NCI-H2227 (cell line): ENCODE measurements around the gene MMAB.
"Not testable (repeated sequence)": the region's sequence is repeated elsewhere in the genome, so short reads cannot be mapped to it uniquely, and the experiment has no call there.

ENCODE experiments used
- DNase-seq: peaks from one replicate; lab custom pipeline; 2025; ENCODE audit not compliant: unreplicated experiment; lab: John Stamatoyannopoulos, UW

MMAB gene

GRCh38 chr12:109604132-109604585, 30.9 kb upstream of the MMAB start:
- no peak for DNase-seq

DNA sequence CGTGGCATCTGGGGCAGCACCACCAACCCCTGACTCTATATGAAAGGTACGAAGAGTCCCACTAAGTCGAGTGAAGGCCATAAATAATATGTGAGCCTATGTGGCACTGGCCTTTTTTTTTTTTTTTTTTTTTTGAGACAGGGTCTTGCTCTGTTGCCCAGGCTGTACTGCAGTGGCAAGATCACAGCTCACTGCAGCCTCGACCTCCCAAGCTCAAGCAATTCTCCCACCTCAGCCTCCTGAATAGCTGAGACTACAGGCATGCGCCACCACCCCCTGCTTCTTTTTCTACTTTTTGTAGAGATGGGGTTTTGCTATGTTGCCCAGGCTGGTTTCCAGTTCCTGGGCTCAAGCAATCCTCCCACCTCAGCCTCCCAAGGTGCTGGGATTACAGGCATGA, 28.8 kb upstream of the MMAB start:
- not testable (repeated sequence) for DNase-seq

DNA sequence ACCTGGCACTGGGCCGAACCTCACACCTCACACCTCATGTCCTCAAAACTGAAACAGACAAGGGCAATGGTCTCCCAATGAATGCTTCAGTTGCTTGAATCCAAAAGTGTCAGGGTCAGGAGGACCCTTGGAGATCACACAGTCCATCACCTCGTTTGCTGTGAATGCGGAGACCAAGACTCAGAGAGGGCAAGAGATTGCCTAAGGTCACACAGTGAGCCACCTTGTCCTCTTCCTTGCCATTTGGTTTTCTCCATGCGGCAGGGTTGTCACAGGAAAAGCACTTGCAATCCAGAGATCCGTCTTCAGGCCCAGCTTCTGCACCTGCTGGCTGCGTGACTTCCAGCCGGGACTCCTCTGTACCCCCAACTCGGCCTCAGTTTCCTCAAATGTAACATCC, 28.3 kb upstream of the MMAB start:
- DNase-seq = no peak

GRCh38 chr12:109600995-109601394, 27.7 kb upstream of the MMAB start:
- no peak for DNase-seq

DNA sequence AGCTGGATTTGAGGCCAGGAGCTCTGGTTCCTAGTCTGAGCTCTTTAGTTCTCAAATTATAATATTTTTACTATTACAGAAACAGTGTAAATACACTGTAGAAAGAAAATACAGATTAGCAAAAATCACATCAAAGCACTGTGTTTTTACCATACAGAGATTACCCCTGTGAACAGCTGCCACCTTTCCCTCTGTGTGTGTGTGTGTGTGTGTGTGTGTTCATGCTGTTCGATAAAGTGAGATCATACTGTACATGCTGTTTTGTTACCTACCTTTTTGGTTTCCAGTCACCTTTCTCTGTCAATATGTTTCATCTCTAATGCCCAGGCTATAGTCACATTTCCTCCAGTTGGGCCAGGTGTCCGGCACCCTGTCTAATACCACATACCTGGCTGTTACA, 27.2 kb upstream of the MMAB start:
- no peak for DNase-seq

DNA sequence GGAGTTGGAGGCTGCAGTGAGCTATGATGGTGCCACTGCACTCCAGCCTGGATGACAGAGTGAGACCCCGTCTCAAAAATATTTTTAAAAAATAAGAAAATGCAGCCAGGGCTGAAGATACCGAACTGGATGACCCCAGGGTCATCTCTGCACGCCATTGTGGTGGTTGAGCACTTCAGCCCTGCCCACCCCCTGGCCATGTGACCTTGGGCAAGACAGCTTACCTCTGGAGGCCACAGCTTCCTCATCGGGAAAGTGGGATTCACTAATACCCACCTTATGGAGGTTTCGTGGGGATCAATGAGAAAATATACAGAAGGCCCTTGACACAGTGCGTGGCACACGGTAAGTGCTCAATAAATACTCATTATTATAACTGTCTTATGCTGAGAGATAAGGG, 25.8 kb upstream of the MMAB start:
- DNase-seq = no peak

GRCh38 chr12:109598428-109598854, 25.1 kb upstream of the MMAB start:
- no peak for DNase-seq

GRCh38 chr12:109597795-109598427, 24.6 kb upstream of the MMAB start:
- DNase-seq = peak; percentile 93

- DNase-seq = no peak
Measured at GRCh38 chr12:109597414-109597794, 24.1 kb upstream of the MMAB start.

GRCh38 chr12:109596418-109597244, 23.3 kb upstream of the MMAB start:
- no peak for DNase-seq

DNA sequence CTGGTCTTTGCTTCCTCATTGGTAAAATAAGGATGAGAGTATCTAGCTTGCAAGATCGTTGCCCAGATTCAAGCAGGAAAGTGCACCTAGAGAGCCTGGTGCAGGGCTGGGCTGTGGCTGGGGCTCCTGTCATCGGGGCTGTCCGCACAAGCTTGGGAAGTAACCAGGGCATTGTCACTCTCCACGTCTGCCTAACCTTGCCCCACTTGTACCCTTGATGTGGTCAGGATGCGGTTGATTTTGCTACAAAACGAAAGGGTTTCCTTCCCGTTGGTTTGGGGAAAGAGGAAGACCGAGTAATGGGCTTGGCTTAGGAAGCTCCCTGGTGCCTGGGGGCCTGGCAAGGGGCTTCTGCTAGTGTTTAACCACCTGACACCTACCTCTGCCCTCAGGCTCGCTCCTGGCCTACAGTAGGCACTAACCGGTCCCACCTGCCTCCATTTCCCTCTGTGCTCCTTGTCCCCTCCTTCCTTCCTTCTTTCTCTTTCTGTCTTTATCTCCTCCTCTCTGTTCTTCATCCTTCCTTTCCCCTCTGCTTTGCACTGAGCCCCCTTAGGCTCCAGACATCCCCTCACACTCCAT, 22.1 kb upstream of the MMAB start:
- no peak for DNase-seq

GRCh38 chr12:109594556-109595317, 21.4 kb upstream of the MMAB start:
- DNase-seq = no peak

- DNase-seq = no peak
Measured at GRCh38 chr12:109592905-109593272, 19.6 kb upstream of the MMAB start.

DNA sequence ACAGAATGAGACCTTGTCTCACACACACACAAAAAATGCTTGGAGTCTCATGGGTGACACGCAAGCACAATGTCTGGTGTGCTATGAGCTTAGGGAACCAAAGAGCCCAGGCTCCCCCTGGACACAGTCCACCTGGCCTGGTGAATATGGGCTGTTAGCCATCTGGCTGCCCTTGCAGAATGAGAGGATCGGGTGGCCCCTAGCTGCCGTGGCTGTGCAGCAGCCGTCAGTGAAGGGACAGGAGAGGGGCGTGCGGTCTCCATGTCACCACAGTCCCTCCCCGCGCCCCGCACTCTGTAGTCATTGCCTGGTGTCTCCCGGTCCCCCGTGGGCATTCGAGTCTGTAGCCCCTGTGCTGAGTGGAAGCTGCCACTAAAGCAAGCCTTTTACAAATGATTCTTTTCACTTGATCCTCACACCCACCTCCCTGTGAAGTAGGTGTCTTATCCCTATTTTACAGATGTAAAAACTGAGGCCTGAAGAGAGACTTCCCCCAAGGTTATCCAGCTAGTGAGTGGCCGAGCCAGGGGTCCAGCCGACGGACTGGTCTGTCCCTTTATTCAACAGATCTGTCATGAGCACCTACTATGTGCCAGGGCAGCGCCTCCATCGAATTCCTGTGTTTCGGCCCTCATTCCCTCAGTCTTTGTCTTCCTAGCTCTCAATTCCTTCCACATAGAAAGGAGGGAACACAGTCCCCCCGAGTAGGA, 19.0 kb upstream of the MMAB start:
- DNase-seq = no peak

GRCh38 chr12:109591041-109591440, 17.7 kb upstream of the MMAB start:
- DNase-seq = no peak

- DNase-seq = no peak
Measured at GRCh38 chr12:109590566-109590965, 17.3 kb upstream of the MMAB start.

DNA sequence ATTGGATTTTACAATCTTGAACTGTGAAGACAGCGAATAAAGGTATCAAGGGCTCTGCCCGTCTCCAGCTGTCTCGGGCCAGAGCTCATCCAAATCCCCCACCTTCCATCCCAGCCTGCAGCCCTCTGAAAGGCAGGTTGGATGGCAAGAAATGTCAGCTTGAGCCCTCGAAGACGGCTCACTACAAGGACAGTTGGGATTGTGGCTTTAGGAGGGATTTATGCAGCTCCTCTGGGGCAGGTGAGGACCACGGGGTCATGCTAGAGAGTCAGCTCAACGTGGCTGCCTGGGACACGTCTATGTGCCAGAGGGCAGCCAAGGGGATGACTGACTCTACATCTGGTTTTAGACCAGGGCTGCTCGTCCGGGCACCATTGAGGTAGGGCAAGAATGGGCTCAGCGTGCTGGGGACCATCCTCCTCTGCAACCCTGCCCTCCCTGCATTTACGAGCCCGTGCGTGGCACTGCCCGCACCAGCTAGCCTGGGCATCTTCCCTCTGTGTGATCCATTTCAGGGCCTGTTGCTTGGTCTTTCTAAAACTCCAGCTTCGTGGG, 16.5 kb upstream of the MMAB start:
- DNase-seq = no peak

DNA sequence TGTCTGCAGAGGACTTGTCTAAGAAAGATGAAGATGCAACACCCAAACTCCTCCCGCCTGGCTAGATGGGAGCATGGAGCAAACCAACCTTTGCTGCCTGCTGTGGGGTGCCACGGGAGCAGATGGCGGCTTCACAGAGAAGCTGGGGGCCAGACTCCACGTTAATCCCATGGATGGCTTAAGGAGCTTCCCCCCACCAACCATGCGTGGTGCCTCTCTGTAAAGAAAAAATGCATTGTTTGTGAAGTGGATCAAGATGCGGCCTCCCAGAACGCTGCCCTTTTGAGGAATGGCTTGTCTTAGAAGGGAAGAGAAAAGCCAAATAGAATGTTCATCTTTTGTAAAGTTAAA, 15.9 kb upstream of the MMAB start:
- DNase-seq = no peak

DNA sequence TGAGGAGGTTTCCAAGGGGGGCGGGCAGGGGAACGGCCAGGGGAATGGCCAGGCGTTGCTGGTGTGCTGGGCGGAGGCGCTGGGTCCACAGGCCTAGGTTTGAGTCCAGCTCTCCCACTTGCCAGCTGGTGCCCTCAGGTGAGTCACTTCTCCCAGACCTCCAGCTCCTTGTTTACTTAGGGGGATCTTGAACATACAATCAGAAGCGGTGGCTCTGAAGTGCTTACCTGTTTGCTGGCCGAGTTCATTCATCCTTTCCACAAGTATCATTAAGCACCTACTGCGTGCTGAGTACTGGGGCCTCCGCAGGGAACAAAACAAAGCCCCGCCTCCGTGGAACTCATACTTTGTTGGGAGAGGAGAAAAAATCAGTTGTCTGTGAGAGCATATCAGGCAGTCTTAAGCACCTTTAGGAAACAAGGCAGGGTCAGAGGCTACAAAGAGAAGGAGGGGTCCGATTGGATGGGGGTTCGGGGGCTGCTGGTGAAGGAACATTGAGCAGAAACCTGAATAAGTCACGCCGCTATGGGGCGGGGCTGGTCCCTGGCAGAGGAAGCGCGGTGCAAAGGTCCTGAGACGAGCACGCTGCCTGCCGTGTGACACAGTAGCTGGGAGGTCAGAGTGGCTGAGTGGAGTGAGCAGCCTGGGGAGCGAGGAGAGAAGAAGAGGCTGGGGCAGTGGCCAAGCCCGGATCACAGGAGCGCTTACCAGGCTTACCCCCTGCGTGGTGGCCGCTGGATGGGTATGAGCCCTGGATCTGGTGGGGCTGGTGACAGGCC, 15.3 kb upstream of the MMAB start:
- no peak for DNase-seq

DNA sequence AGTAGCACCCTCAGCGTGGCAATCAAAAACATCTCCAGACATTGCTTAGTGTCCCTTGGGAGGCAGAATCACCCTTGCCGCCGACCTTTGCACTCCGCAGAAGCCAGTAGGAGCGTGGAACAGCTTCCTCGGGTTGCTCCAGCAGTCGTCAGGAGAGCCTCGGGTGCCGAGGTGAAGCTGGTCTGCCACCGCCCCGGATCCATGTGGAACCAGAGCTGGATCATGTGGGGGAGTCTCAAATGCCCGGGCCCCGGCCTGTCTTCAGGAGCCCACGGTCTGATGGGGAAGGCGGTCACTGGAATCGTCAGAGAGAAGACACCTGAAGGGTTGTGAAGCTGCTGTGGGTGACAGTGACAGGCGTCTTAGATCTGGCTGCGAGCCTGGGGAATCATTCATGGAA, 14.6 kb upstream of the MMAB start:
- DNase-seq = no peak
